Cardiac muscle cell (in vitro differentiated cells and primary cell): ENCODE data around the gene KCNJ12. TPM values are rescaled to one million over a fixed set of nuclear protein-coding genes. Genes with fewer than 3 reads are reported as not detected.

ENCODE experiments used
- DNase-seq, 2 donors: peaks; one replicate each; pipeline versions ENCODE4 v3.0.0 to v3.0.0-alpha.2; 2010 to 2017; ENCODE audit warnings: low read depth in 1 of 2, low spot score in 1 of 2
- H3K27ac ChIP-seq: fragments of 200-600 bp; sonication (generic); 2 replicates; pipeline ENCODE4 v1.5.1; 2016
- H3K27me3 ChIP-seq: fragments of 200-600 bp; sonication (generic); 2 replicates; pipeline ENCODE4 v1.6.0; 2016; ENCODE audit warnings: control low read depth
- H3K36me3 ChIP-seq: fragments of 200-600 bp; sonication (generic); 2 replicates; pipeline ENCODE4 v1.5.1; 2016; ENCODE audit warnings: control low read depth
- H3K4me1 ChIP-seq: fragments of 200-600 bp; sonication (generic); 2 replicates; pipeline ENCODE4 v1.8.1; 2017; ENCODE audit warnings: low read depth, mild to moderate bottlenecking, mixed run types
- H3K4me3 ChIP-seq: fragments of 200-600 bp; sonication (generic); 2 replicates; pipeline ENCODE4 v1.5.1; 2016; ENCODE audit warnings: mild to moderate bottlenecking
- H3K9me3 ChIP-seq: fragments of 200-600 bp; sonication (generic); 2 replicates; pipeline ENCODE4 v1.5.1; 2017; ENCODE audit warnings: low read depth, mild to moderate bottlenecking, control low read depth
- polyA plus RNA-seq: library from polyadenylated mRNA; unstranded; fragments of >200 nt; fragmentation: Nextera tagmentation; extraction: Ambion mirVana; gene quantifications from 2 replicates; pipeline ENCODE4 v1.2.1, GENCODE V29; 2016
- total RNA-seq: library from RNA; depleted of rRNA; stranded (reverse); fragments of >200 nt; gene quantifications from 2 replicates; pipeline ENCODE4 v1.2.3, GENCODE V29; 2016
- TF ChIP-seq, protein P1 (sequence below): IDR thresholded peaks from 2 replicates; pipeline ENCODE4 v1.5.1; 2012; ENCODE audit warnings: low read depth, mild to moderate bottlenecking, low read length

The KCNJ12 gene
- total and polyA plus RNA-seq, 2 experiments from 2014 or later = 5.9 to 13.4 TPM

DNA sequence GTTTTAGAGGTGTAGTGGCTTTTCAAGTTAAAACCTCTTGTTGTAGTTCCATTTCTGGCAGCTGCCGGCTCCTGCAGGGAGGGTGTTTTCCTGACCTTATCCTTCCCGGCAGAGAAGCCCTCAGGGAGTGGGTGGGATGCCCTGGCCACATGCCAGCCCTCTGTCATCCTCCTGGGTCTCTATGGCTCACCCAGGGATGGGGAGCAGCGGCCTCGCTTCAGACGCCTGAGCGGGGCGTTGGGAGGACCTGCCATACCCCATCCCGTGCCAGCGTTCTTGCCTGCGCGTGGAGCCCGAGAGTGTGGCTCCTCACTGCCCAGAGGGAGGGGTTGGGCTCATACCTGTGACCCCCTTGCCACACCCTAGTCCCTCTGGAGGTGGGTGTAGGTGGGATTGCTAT lies 11.9 kb downstream of the KCNJ12 start:
- no peaks in the 10 kb centered on the region for H3K27me3 ChIP-seq
- TF ChIP-seq, protein P1, sequence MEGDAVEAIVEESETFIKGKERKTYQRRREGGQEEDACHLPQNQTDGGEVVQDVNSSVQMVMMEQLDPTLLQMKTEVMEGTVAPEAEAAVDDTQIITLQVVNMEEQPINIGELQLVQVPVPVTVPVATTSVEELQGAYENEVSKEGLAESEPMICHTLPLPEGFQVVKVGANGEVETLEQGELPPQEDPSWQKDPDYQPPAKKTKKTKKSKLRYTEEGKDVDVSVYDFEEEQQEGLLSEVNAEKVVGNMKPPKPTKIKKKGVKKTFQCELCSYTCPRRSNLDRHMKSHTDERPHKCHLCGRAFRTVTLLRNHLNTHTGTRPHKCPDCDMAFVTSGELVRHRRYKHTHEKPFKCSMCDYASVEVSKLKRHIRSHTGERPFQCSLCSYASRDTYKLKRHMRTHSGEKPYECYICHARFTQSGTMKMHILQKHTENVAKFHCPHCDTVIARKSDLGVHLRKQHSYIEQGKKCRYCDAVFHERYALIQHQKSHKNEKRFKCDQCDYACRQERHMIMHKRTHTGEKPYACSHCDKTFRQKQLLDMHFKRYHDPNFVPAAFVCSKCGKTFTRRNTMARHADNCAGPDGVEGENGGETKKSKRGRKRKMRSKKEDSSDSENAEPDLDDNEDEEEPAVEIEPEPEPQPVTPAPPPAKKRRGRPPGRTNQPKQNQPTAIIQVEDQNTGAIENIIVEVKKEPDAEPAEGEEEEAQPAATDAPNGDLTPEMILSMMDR = no peak
- H3K4me1 ChIP-seq = peaks cover 8% of the 10 kb centered on the region
- H3K36me3 ChIP-seq = no peaks in the 10 kb centered on the region
- H3K27ac ChIP-seq = no peak overlapping the region
- no peaks in the 10 kb centered on the region for H3K9me3 ChIP-seq
- DNase-seq = no peak
- H3K4me3 ChIP-seq = no peak overlapping the region

DNA sequence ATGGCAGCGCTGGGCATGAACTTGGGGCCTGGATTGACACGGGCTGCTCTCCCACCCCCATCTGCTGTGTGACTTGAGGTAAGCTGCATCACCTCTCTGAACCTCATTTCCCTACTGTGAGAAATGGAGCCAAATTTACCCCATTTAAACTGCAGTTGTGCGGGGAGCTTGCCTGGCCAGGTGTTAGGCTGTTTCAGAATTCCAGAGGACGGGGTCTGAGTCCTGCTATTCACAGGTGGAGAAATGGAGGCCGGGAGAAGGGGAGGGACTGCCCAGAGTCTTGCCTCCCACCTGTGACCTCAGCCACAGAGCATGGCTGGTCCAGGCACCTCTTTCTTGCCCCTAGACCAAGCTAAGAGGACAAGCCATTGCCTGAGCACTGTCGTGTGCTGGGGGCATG lies 12.8 kb downstream of the KCNJ12 start:
- H3K27me3 ChIP-seq = no peaks in the 10 kb centered on the region
- peaks cover 8% of the 10 kb centered on the region for H3K4me1 ChIP-seq
- no peak for DNase-seq
- H3K9me3 ChIP-seq = no peaks in the 10 kb centered on the region
- TF ChIP-seq, protein P1 = no peak
- no peaks in the 10 kb centered on the region for H3K36me3 ChIP-seq
- no peak overlapping the region for H3K27ac ChIP-seq
- H3K4me3 ChIP-seq = no peak overlapping the region

DNA sequence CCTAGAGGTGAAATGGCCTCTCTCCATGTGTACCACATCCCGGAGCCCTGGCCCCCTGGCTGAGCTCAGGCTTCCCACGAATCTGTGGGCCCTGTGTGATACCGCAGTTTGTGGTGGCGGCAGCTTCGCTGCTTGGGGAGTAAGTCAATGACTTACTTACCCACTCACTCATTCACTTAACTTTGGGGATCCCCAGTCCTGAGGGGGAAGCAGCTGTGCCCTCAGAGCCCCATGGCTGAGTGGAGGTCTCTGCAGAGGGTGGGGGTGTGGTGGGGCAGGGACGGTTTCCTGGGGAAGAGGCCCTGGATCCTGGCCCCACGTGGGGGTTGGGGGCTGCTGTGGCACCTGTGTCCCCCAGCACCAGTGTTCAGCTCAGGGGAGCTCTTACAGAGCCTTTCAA lies 13.2 kb downstream of the KCNJ12 start:
- Histone ChIP-seq H3K27me3 (no peaks in the 10 kb centered on the region), H3K27ac (no peak overlapping the region), H3K4me1 (peaks cover 8% of the 10 kb centered on the region), H3K9me3 (no peaks in the 10 kb centered on the region), H3K4me3 (no peak overlapping the region), H3K36me3 (no peaks in the 10 kb centered on the region)
- TF ChIP-seq, protein P1 = no peak
- no peak for DNase-seq

DNA sequence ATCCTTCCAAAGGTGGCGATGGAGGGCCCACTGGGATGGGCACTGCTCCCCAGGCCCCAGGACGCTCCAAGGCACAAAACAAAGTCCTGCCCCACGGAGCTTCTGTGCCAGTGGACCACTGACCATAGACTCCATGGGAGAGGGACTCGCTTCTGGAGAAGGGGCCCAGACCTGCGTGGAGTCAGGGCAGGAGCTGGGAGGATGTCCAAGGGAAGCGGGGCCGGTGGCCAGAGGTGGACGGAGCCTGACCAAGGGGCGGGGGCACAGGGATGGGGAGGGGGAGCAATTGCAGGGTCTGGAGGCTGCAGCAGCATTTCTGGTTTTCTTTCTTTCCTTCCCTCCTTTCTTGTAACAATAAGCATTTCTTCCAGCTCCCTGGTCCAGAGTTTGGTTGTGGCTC lies 14.1 kb downstream of the KCNJ12 start:
- no peak overlapping the region for H3K4me3 ChIP-seq
- H3K9me3 ChIP-seq = no peaks in the 10 kb centered on the region
- H3K27ac ChIP-seq = no peak overlapping the region
- no peaks in the 10 kb centered on the region for H3K27me3 ChIP-seq
- H3K4me1 ChIP-seq = peaks cover 8% of the 10 kb centered on the region
- DNase-seq = no peak
- no peaks in the 10 kb centered on the region for H3K36me3 ChIP-seq
- TF ChIP-seq, protein P1 = no peak

DNA sequence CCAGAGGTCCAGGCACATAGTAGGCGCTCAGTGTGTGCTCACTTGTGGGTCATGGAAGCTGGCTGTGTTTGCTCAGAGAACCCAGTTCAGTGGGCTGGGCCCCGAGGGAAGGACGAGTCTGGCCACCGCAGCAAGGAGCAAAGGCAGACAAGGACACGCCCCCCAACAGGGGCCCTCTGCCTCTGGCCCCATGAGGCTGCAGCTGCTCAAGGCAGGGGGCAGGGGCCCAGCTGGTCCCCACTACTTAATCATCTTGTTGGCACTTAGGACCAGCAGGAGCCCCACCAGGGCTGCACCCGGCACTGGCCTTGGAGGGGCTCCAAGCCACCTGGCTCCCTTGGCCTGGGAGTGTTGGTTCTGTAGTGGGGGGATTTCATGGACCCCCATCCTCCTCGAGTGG lies 16.1 kb downstream of the KCNJ12 start:
- no peaks in the 10 kb centered on the region for H3K36me3 ChIP-seq
- DNase-seq = no peak
- H3K4me1 ChIP-seq = peaks cover 8% of the 10 kb centered on the region
- H3K27ac ChIP-seq = no peak overlapping the region
- no peaks in the 10 kb centered on the region for H3K9me3 ChIP-seq
- no peaks in the 10 kb centered on the region for H3K27me3 ChIP-seq
- TF ChIP-seq, protein P1 = no peak
- H3K4me3 ChIP-seq = no peak overlapping the region

DNA sequence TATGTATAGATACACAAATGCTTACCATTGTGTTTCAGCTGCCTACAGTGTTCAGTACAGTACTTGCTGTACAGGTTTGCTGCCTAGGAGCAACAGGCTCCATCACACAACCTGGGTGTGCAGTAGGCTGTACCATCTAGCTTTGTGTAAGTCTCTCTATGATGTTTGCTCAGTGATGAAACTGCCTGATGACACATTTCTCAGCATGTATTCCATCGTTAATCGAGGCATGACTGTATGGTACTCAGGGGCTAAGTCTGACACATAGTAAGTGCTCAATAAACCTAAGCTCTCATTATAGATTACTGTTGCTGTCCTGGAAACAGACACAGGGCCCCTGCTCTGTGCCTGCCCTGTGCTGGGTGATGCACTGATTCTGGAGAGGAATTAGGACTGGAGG lies 18.1 kb downstream of the KCNJ12 start:
- no peaks in the 10 kb centered on the region for H3K27me3 ChIP-seq
- no peak overlapping the region for H3K4me3 ChIP-seq
- H3K36me3 ChIP-seq = no peaks in the 10 kb centered on the region
- no peak for DNase-seq
- no peak overlapping the region for H3K27ac ChIP-seq
- peaks cover 6% of the 10 kb centered on the region for H3K4me1 ChIP-seq
- TF ChIP-seq, protein P1 = no peak
- H3K9me3 ChIP-seq = no peaks in the 10 kb centered on the region
